ENCODE measurements around the gene ANXA9.

ANXA9 gene

DNA sequence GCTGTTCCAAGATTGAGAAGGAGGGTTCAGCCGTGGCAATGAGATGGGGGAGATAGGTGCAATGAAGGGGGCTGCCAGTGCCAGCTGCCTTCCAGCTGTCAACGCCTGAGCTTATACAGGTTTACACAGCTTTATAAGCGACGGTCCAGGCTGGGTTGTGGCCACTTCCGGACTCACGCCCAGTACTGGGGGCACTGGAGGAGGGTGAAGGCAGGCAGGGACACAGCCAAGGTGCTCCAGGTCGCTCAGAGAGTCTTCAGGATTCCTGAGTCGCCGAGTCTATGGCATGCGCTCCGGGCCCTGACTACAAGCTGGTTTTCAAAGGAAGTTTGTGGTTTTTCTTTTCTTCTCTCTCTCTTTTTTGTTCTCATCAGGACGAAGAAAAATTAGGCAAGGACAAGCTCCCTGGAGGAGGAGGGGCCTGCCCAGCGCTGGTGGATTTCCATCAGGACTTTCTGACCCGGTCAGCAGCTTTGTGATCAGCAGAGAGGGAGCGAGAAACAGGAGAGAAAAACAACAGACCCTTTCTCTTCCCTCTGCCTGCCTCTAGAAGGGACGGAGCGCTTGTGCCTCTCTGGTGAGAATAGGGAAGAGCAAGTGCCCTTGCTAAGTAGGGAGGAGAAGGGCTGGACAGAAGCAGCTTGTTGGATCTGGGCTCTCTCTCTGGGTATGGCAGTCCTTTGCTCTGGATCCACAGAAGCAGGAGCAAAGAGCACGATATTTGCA, 24.4 kb downstream of the ANXA9 start, which contains the start of gene MINDY1:
TSS of gene MINDY1 (minus strand) at position 576 of the 726 bp plus-strand sequence. CDS start 4,285 bp downstream, outside the sequence.
- FAIRE-seq: no peak

DNA sequence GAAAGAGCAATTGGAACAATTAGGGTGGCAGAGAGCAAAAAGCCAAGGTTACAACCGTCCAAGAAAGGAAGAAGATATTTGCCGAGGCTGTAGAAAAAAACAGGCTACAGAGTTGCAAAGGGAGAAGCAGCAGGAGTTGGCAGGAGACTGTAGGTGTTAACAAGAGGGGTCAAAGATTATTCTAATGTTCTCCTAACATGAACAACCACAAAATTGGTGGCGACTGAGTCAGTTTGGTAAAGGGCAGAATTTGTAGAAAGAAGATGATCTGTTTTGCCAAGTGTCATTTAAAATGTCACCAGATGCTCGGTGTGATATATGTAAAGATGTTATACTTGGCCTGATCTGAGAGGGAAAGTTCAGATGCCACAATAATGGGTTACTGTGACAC, 25.8 kb downstream of the ANXA9 start:
- FAIRE-seq: no peak

GRCh38 chr1:151008244-151009205, 26.4 kb downstream of the ANXA9 start, which contains the start of gene PRUNE1:
TSS of gene PRUNE1 (plus strand) at chr1:151008449. CDS start at chr1:151008633, 184 bp downstream.
- no peak for FAIRE-seq

DNA sequence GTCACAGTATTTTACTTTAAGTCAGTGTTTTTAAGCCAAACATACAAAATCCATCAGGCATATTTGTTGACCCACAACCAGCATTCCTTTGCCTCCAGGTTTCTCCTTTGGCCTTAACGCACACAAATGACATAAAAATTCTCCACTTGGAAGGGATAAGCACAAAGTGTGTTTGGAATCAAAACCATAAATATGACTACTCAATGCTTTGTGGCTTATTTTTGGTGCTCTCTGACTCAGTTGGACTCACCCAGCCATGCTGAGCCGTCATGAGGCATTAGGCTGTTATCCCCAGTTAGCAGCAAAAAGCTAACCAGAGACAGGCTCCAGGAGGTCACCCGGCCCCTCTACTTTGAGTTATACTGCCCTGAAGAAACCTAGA, 27.1 kb downstream of the ANXA9 start:
- no peak for FAIRE-seq

GRCh38 chr1:151009674-151010345, 27.7 kb downstream of the ANXA9 start:
- FAIRE-seq: no peak

DNA sequence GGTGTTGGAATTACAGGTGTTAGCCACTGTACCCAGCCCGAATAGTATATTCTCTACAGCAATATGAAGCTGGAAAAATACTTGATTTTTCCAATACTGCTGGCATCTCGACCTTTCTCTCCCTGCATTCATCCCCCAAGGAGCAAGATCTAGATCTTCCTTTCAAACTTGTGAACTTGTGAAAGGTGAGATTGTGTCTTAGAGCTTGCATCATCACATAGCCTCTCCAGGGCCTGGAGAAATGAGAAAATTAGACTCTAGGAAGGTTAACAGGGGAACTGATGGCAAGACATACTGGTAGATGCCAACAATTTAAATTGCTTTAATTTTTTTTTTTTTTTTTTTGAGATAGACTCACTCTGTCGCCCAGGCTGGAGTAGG, 28.2 kb downstream of the ANXA9 start:
- no peak for FAIRE-seq

DNA sequence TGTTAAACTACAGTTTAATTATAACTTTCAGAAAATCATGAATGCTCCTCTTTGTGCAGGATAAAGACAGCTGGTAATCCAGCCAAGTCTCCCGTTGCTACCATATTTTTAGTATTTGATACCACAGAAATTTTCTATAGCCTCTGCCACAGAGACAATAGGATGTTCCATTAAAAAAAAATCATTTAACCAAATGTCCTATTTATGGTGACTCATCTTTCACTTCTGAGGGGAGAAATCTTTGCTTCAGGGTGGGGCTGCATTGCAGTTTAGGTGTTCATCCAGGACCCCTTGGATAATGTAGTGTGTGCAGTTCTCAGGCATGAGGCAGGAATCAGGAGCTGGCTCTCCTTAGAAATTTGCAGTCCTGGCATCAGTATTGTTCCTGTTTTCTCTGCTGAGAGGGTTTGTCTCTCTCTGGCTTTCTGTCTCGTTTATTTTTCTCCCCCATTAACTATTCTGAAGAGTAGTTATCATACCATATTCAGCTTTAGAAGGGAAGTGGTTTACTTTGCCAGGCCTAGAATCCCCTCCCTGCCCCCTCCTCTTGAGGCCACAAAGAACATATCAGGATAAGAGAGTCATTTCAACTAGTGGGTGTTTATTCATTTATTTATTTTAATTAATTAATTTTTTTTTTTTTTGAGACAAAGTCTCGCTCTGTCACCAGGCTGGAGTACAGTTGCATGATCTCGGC, 29.2 kb downstream of the ANXA9 start:
- no peak for FAIRE-seq

DNA sequence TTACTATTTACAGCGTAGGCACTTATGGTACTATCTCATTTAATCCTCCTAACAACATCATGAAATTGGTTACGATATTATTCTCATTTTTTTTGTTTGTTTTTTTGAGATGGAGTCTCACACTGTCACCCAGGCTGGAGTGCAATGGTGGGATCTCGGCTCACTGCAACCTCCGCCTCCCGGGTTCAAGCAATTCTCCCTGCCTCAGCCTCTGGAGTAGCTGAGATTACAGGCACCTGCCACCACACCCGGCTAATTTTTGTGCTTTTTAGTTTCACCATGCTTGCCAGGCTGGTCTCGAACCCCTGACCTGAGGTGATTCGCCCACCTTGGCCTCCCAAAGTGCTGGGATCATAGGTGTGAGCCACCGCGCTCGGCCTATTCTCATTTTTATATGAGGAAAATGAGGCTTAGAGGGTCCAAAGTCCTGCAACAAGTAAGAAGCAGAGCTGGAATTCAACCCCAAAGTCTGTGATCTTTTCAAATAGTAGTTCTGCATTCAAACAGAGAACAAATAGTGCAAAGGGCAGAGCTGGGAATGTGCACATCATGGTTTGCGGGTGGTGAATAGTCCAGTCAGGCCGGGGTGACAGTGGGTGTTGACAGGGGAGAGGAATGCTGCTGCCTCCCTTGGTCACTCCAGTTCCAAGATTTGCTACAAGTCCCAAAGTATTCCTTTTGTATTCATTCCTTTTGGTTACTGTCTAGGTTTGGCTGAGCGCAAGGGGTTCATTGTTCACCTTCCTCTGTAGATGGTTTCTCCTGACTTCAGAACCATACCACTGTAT, 30.8 kb downstream of the ANXA9 start:
- FAIRE-seq: no peak

DNA sequence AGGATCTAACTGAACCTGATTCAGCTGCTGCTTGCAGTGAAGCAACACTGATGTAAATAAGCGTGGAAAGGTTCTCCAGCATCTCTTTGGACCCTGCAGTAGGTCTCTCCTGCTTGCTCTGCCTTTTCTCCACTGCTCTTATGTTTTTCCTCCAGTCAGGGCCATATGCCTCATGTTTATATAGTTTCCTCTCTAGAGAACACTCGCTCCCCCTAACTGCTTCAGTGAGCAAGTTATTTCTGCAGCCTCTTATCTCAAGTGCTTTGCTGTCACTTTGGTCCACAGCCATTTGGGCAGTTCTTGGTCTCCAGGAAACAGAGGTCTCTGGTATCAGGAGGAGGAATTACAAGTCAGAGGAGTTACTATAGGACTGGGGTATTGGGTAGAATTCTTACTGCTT, 31.4 kb downstream of the ANXA9 start:
- peak; percentile 75 for FAIRE-seq

- no peak for FAIRE-seq
These were observed 42.6 kb downstream of the ANXA9 start for GRCh38 chr1:151024540-151025146.

DNA sequence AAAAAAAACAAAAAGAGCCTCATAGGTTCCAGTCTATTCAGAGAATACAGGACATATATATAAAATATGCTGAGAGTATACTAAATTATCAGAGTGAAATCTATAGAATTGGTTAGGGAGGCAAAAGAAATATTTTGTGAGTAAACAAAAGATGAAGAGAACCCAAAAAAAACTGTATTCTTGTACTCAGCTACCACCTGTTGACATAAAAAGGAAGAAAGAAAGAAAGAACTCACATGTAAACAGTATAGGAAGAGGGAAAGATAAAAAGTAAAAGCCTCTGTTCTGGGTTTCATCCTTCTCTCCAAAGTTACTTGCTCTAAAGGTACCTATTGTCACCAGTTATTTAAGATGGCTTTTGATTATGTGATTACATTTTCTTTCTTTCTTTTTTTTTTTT, 44.4 kb downstream of the ANXA9 start:
- no peak for FAIRE-seq

DNA sequence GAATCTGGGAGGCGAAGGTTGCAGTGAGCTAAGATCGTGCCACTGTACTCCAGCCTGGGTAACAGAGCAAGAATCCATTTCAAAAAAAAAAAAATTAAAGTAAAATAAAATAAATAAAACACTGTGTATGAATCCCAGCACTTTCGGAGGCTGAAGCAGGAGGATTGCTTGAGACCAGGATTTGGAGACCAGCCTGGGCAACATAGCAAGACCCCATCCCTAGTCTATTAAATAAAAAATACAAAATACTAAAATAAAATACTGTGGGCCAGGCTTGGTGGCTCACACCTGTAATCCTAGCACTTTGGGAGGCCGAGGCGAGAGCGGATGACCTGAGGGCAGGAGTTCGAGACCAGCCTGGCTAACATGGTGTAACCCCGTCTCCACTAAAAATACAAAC, 50.1 kb downstream of the ANXA9 start:
- no peak for FAIRE-seq

DNA sequence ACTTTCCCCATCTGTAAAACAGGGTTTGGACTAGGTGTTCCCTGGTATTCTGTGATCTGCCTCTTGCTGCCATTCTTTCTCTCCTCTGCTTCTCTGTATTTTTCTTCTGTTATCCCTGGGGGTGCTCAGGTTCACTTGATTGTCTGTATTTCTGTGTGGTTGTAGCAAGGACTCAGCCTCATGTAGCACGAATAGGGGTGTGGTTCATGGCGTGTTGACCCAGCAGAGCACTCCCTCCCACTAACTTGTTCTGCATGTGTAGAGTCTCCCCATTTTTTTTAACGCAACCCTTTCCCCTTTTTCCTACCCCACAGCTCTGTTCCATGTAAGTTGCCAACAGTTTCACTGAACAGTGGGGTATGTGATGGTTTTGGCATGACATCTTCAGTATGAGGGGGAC, 53.1 kb downstream of the ANXA9 start:
- FAIRE-seq: no peak

DNA sequence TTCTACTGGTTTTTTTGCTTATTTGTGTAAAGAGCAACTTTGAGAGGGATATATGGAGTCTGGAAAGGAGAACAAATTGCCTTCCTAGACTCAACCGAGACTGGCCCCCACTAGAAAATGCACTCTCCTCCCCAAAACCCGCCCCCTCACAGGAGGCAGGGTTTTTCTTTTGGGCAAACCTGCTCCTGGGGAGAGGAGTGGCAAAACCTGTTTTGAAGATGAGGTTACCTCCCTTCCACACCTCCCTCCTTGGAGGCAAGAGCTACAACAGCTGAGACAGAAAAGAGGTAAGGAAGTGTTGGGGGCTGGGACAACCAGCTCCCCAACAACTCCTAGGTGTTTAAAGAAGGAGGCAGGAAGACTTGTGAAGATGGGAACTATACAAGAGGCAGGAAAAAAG, 54.3 kb downstream of the ANXA9 start, which contains the start of gene BNIPL:
TSS of gene BNIPL (plus strand) at position 231 of the 400 bp plus-strand sequence. CDS start at position 371, 140 bp downstream.
- FAIRE-seq: no peak

DNA sequence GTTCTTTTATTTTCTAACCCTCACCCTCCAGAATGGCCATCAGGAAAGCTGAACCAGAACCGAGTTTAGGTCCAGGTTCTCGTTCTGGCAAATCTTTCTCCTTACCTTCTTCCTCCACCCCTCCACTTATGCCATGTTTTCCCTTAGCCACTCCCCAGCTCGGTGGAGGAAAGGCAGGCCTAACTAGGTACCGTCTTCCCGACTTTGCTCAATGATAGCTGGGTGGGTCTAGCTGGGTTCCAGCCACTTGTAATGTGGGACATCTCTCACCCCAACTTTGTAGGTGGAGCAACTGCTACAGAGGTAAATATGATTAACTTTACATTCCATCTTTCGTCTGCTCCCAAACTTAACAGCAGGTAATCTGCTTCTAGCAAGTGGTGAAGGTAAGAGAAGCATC, 54.9 kb downstream of the ANXA9 start:
- no peak for FAIRE-seq

DNA sequence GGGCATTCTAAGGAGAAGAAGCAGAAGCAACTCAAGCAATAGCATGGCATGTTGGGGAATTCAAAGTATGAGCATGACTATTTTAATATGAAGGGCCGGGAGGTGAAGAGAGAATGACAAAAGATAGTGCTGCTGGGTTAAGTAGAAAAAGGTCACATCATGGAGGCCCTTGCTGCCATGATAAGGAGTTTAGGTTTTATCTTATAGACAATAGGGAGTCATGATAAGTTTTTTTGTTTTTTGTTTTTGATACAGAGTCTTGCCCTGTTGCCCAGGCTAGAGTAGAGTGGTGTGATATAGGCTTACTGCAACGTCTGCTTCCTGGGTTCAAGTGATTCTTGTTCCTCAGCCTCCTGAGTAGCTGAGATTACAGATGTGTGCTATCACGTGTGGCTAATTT, 57.4 kb downstream of the ANXA9 start:
- FAIRE-seq: no peak

GRCh38 chr1:151043163-151043562, 61.1 kb downstream of the ANXA9 start:
- no peak for FAIRE-seq

Measured in islet of Langerhans (tissue), 1 donor.